ENCODE measurements around the gene OR6N1.

Gene OR6N1

GRCh38 chr1:158752155-158752712 lies 19.8 kb downstream of the OR6N1 start:
- DNase-seq (ENCODE audit: low read depth in 3 of 3), result no peak

GRCh38 chr1:158735848-158736247 lies 36.1 kb downstream of the OR6N1 start:
- DNase-seq (ENCODE audit: low read depth in 3 of 3), result no peak

- no peak for DNase-seq (ENCODE audit: low read depth in 3 of 3)
These were observed 39.5 kb downstream of the OR6N1 start for GRCh38 chr1:158732524-158732923.

GRCh38 chr1:158731707-158732106 lies 40.3 kb downstream of the OR6N1 start:
- no peak for DNase-seq (ENCODE audit: low read depth in 3 of 3)

- no peak for DNase-seq (ENCODE audit: low read depth in 3 of 3)
These were observed 41.5 kb downstream of the OR6N1 start for GRCh38 chr1:158730453-158730852.

- no peak for DNase-seq (ENCODE audit: low read depth in 3 of 3)
These were observed 43.3 kb downstream of the OR6N1 start for GRCh38 chr1:158728510-158729225.

- DNase-seq (ENCODE audit: low read depth in 3 of 3), result no peak
These were observed 47.6 kb downstream of the OR6N1 start for GRCh38 chr1:158724442-158724841.

GRCh38 chr1:158720620-158721019 lies 51.4 kb downstream of the OR6N1 start, which contains the start of gene OR6K3:
TSS of gene OR6K3 (minus strand) at chr1:158720720. CDS start at chr1:158718115, 2,605 bp downstream.
- DNase-seq (ENCODE audit: low read depth in 3 of 3), result no peak

GRCh38 chr1:158719664-158720063 lies 52.3 kb downstream of the OR6N1 start:
- DNase-seq (ENCODE audit: low read depth in 3 of 3), result no peak

GRCh38 chr1:158717344-158717743 lies 54.7 kb downstream of the OR6N1 start:
- no peak for DNase-seq (ENCODE audit: low read depth in 3 of 3)

GRCh38 chr1:158716335-158716734 lies 55.7 kb downstream of the OR6N1 start:
- DNase-seq (ENCODE audit: low read depth in 3 of 3), result no peak

GRCh38 chr1:158714754-158715153 lies 57.2 kb downstream of the OR6N1 start:
- no peak for DNase-seq (ENCODE audit: low read depth in 3 of 3)

All from stimulated activated CD4-positive, alpha-beta T cell treated with anti-CD3 and anti-CD28 coated beads, TNF-alpha, amount 100 ng/mL, for 4 hours (primary cell).